GM21717 (cell line): ENCODE data around the gene ACSS1.
A peak's percentile ranks its signal among the peaks of the same experiment; 100 is the strongest.

Experiments
- ATAC-seq: cut with Tn5 transposase; IDR thresholded peaks from one replicate; pipeline ENCODE4 v1.9.1; 2021; ENCODE audit warnings: mild to moderate bottlenecking, moderate library complexity; ENCODE audit not compliant: unreplicated experiment

Gene ACSS1

DNA sequence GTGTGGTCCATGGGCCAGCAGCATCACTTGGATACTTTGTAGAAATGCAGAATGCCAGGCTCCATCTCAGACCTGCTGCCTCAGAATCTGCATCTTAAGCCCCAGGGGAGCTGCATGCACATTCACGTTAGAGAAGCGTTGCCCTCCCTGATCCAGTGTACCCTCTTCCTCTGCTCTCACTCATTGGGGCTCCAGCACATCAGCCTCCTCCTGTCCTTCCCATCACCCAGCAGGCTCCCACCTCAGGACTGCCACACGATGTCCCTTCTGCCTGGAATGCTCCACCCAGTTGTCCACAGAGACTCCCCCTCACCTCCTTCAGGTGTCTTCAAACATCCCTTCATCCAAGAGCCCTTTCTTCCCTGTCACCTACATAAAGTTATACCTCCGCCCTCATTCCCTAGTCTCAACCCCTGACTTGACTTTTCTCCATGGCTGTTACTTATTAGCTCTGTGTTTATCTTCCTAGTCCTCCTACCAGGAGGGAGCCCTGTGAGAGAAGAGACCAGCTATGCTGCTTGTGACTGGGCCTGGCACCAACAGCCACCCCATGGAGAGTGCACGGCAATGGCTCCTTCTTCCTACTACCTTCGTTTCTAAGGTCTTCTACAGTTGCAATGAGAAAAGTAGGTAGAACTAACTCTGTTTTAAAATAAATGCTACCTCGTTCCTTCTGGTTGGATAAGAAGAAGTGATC is 3.3 kb upstream of the ACSS1 start:
- no peak for ATAC-seq

DNA sequence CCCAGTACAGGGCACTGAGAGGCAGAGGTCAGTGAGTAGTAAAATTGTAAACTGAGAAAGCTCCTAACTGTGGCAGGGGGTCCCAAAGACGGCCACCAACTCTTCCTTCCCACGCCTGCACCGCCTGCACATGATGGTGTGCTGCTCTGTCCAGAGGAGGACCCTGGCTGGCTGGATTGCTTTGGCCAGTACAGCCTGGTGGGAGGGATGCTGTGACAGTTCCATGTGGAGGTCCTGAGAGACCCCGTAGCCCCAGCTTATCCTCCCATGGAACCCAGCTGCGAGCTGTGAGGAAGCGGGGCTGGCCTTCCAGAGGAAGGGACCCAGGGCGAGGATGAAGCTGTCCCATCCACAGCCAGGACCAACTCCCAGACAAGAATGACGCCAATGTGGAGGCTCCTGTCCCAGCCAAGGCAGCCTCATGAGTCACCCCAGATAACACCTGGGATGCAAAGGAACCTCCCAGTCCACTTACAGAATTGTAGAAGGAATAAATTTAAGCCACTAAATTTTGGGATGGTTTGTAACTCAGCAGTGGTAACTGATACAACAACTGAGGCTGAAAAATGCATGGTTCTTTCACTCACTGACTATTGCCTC is 2.0 kb upstream of the ACSS1 start:
- no peak for ATAC-seq

DNA sequence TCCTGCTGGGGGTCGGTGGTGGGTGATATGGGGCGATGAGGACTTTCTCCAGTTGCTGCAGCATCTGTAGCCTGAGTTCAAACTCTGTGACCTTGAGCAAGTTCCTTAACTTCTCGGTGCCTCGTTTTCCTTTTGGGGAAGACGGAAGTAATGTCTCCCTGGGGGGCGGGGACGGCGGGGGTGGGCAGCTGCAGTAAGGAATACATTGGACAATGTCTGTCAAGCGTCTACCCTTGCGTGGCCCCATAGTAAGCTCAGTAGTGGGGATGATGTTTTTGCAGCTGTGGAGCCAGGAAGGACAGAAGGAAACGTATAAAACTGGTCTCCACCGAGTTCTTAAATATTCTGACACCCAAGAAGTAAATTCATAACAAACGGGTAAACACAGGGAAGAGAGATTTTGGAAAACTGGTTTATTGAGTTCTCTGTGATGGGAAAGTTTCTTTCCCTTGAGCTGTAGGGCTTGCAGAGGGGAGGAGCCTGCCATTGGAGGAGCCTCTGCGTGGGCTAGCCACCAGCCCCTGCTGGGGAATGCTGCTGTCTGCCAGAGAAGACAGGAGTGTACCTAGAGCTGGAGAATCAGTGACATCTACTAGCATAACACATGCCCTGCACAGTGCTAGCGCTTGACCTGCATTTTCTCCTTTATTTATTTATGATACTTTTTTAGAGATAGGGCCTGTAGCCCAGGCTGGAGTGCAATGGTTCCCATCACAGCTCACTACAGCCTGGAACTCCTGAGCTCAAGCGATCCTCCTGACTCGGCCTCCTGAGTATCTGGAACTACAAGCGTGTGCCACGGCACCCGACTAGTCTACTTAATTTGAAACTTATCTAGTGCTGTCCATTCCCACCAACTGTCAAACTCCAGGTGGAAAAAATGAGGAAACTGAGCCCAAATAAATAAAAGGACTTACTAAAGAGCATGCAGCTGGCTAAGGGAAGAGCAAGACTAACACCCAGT is 1.2 kb upstream of the ACSS1 start:
- no peak for ATAC-seq

DNA sequence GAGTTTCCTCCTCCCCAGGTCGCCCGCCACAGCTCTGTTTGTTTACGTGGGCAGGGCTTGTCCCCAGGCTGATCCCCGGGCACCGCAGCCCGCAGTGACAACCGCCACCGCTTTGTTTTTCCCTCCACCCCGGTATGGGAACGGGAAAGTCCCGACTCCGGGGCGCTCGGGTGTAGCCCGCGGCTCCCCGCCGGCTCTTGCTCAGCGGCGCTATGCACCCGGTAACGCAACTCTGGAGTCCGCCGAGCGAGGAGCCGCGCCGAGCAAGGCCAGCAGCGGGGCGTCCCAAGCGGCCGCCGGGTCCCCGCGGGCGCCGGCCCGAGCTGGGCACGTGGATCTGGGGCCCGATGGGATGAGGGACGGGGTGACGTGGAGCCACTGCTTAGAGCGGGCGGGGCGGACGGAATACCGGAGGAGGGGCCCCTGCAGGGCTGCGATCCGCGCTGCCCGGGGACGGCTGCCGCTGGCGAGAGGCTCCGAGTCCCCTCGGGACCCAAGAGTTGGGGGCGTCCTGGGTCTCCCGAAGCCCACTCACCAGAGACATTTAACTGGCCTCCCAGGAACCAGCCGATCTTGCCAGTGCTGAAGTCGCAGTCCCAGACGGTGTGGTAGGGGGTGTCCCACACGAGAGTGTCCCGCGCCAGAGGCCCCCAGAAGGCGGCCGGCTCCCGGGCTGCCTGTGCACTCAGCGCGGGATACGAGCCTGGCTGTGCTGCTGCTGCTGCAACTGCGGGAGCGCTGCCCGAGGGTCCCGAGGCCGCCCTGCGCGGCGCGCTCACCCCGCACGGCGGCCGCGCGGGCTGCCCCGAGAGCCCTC is 497 bp downstream of the ACSS1 start:
- peak; percentile 46 for ATAC-seq

DNA sequence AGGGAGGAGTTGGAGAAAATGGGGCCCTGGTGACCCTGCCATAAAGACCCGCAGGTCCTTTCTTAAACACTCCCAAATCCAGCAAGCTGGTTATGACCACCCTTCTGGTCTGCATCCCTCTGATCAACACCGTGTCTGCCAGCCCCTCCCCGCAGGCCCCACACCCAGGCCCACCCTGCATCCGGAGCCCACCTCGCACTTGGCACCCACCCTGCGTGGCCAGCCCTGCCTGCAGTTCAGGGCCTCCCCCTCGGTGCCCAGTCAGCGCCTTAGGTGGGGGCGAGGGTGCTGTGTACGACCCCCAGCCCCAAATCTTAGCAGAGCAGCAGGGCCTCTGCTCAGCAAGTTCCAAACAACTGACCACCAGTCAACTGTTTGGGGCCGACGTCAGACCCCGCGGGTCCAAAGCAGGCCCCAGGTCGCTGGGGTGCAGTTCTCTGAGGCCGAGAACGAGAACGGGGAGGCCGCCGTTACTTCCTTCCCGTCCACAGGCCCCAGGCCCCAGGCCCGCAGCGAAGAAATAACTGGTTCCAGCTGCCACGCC is 1.2 kb downstream of the ACSS1 start:
- no peak for ATAC-seq

DNA sequence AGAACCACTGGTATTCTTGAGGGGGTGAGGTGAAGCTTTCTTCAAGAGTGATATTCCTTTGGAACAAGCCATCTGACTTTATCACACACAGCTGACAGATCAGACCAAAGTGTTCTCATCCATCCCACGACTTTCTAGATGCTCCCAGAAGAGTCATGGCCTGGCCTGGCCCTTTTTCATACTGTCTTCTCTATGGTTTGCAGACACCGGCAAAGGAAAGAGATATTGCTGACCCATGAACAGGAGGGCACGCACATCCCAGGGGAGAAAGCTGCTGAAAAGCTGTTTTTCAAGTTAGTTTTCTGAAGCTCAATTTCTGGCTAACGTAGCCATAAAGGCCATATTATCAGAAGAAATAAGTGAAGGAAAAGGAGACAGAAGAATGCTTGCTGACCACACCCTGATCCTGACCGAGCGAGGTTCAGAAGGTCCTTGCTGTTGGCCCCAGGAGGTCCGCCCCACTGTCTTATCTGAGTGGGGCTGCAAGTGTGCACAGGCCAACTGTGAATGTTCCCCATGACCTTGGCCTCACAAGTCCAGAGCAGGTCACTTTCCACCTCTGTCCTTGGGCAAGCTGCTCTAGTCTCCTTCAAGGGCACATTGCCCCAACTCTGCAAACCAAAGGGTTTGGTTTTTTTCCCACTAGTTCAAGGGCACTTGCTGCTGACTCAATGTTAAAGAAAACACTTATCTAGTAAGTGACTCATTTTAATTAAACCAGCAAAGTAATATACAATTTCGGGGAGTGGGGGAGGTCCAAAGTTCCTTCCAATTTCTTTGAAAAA is 2.0 kb downstream of the ACSS1 start:
- no peak for ATAC-seq

DNA sequence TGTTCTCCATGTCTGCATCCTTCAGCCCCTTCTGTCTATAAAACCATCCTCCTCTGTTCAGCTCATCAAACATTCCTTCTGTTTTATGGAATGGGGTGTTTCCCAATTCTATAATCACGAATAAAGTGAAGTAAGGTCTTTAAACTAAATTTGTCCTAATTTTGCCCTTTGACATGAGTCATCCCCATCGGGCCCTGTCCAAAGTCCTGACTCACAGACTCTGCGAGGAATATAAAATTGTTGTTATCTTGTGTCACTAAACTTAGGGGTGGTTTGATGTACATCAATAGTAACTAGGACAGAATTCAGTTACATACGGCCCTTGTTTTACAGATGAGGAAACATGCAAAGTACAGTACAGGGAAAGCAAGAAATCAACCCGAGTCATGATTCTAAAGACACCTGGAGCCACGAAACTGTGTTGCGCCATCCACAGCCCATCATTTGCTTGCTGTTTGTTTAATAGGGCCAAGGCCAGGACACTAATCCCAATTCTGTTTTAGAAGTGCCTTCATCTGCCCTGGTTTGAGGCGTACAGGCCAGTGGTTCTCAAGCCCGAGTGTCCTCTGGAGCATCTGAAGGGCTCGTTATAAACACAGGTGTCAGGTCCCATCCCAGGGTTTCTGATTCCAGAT is 2.8 kb downstream of the ACSS1 start:
- ATAC-seq: no peak

DNA sequence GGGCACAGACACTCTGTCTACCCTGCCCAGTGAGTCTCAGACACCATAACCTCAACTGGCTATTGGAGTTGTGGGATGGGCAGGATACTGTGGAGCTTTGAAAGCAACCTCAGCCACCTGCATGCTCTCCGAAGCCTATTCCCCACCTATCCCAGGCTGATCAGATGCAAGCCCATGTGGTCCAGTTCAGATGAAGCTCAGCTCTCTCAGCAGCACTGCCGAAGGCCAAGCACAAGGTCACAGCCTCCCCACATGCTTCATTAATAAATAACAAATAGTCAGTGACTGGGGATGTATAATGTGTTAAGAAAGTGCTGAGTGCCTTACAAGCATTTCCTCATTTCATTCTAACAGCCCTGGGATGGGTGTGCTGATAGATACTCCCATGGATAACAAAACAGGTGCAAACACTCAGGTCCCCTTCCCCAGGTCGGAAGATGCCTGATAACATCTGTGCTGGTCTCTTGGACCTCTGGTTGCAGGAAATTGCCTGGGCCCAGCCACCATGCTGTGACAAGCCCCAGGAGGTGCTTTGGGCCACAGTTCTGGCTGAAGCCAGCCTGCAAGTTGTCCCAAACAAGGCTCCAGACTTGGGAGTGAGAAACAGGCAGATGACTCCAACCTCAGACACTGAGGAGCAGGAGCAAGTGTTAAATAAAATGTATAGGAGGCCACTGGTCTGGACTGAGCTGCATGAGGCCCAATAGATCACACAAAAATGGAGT is 3.7 kb downstream of the ACSS1 start:
- no peak for ATAC-seq

DNA sequence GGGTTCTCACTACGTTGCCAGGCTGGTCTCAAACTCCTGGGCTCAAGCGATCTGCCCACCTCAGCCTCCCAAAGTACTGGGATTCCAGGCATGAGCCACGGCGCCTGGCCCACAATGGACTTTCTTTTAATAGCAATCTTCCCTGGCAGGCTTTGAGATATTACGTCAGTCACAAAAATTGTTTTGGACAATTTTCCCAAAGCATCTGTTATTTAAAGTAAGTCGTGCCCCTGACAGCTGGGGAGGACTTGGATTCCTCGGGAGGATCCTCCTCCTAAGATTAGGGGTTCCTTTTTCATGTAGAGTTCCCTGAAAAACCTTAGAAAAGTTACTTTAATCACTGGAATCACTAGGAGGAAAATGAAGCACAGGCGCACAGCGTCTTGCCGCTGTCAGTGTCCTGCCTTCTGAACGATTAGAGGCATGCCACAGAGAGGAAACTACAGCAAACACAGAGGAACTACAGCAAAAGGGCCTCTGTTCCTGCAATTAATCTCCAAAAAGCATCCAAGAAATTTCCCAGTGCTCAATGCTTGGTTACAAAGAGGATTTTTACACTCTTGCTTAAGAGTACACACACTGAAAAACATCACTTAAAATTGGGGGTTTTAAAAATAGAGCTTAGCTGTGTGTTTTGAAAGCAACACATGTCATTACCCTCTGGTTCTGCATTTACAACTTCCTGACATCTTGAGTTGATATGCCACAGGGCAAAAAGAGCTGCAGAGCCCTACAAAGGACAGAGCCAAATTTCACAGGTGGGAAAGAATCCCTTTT is 4.5 kb downstream of the ACSS1 start:
- ATAC-seq: no peak

DNA sequence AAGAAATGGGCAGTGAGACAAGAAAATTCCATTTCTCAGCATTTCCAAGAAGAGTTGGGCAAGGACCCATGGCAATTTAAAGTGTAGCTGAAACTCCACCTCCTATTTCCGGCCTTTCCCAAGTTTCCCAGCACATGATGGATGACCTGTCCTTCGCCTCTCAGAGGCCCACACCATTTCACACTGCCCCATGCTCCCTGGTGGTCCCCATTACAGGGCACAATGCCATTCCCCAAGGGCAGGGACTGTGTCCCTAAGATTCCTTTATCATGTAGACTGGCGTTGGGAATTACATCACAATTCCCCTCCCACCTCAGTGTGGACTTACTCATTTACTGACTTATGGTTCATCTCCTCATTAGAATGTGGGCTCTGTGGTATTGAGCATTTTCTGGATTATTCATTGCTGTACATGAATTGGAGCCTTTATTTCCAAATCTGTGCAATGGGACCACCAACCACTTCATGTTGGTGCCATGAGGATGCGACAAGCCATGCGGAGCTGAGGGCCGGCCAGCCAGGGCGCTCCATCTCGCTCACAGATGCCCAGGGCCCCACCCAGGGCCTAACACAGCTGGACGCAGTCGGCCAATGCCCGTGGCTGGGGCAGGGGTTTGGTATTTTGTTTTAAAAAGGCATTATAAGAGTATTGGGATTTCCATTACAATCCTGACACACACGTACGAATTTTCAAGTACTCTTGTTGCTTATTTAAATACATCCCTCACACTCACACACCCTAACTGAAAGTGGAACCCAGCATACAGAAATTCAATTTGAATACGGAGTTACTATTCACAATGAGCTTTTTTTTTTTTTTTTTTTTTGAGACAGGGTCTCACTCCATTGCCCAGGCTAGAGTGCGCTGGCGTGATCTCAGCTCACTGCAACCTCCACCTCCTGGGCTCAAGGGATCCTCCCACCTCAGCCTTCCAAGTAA is 5.4 kb downstream of the ACSS1 start:
- ATAC-seq: no peak

DNA sequence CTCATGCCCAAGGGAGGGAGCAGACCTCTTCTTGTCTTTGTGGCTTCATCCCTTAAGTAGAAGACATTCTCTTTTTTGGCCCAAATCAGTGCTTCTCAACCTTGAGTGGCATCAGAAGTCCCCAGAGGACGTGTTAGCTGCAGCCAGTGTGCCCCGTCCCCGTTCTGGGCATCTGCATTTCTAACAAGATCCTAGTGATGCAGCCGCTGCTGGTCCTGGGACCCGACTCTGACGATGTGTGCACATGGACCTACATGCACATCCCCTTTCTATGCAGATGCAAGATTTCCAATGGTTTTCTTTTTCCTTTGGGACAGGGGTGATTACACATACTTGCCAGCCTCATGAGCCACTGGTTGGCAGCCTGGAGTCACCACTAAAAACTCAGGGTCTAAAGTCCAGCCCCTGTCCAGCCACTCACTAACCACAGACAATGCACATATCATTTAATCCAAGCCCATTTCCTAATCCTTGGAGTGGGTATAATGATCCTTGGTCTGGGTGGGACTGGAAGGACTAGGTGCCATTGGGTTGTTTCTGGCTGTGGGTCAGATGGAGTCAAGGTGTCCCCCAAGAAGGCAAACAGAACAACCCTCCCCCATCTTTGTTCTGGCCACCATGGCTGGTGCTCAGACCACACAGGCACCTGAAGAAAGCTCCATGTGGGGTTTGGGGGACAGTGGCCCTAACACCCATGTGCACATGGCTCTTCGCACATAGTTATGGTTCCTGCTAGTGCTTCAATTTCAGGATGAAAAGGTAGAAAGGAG is 6.4 kb downstream of the ACSS1 start:
- ATAC-seq: no peak

DNA sequence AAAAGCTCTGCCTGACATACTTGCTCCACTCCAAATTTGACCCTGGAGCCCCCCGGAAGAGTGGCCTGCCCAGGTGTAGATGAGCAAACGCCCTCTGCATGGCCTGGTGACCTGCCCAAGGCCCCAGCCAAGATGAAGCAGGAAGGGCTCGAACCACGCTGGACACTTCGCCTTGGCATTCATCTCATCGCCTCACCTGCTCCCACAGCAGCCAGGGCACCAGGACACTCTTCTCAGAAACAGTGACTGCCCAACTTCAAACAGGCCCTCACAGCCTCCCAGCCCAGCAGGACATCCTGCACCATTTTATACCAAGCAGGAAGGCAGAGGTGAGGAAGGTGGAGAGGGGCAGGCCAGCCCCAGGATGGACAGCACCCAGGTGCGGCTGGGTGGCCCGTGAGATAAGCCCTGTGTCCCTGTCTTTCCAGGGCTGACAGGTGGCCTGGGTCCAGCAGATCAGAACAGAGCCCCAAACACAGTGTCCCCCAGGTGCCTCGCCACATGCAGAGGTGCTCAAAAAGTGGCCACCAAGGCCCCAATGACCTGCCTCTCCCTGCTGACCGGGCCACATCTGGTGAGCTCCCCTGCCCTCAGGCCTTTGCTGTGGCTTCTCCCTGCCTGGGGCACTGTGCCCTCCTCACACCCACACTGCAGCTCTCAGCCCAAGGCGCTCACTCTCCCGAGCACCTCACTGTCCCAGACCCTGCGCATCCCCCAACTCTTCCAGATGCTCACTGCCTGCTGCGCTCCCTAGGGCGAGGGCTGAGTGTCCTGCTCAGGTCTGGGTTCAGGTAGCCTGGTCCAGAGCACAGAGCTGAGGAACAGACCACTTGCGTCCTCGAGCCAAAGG is 7.2 kb downstream of the ACSS1 start:
- no peak for ATAC-seq

DNA sequence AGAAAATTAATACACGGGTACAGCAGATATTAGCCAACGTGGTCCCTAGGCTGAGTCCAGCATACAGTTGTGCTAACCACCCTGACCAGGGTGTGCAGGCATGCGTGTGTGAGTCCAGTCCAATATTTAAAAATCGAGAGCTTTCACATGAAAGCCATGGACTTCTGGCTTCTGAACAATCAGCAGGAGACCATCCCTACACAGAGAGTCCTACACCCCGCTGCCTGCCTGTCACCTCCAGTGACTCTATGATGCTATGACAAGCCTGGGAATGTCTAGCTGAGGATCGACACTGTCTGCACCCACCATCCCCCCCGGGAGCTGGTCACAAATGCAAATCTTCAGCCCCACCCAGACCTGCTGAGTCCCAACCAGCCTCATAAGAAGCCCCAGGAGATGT is 7.9 kb downstream of the ACSS1 start:
- no peak for ATAC-seq

DNA sequence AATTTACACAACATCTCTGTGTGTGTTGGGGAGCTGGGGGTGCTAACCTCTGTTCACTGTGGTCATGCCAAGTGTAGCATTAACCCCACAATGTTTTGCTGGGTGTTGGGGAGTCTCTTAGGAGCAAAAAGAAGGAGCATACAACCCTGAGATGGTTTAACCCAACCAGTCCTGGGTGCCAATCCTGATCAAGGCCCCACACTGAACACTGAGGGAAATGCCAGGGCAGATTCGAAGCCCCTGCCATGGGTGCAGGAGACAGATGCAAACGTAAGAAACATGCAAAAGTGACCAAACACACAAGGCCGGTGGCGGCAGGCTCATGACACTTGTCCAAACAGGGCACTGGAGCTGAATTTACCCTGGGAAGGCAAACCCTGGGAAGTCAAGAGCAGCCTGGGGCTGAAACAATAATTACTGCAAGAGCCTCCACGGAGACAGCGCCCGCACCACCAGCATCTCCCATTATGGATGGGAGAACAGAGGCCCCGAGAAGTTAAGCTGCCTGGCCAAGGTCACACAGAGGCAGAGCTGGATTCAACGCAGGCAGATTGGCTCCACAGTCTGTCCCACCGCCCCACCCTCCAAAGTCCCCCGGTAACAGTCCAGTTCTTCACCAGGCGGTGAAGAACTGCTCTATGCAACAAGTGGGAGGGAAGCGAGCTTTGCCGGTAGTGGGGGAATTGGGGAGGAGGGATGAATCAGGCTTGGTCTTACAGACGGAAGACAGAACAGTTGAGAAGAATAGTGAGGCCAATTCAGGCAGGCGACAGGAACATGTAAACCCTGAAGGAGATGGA is 8.5 kb downstream of the ACSS1 start:
- no peak for ATAC-seq
